Activated naive CD4-positive, alpha-beta T cell treated with anti-CD3 and anti-CD28 coated beads, Interleukin-2, amount 50 U/mL, for 16 hours (primary cell): ENCODE measurements around the gene DCN.
"Not testable (repeated sequence)": the region's sequence is repeated elsewhere in the genome, so short reads cannot be mapped to it uniquely, and the experiment has no call there.

ENCODE experiments used
- DNase-seq: peaks from one replicate; pipeline ENCODE4 v3.0.0-alpha.2; 2020

DCN gene, protein sequence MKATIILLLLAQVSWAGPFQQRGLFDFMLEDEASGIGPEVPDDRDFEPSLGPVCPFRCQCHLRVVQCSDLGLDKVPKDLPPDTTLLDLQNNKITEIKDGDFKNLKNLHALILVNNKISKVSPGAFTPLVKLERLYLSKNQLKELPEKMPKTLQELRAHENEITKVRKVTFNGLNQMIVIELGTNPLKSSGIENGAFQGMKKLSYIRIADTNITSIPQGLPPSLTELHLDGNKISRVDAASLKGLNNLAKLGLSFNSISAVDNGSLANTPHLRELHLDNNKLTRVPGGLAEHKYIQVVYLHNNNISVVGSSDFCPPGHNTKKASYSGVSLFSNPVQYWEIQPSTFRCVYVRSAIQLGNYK

DNA sequence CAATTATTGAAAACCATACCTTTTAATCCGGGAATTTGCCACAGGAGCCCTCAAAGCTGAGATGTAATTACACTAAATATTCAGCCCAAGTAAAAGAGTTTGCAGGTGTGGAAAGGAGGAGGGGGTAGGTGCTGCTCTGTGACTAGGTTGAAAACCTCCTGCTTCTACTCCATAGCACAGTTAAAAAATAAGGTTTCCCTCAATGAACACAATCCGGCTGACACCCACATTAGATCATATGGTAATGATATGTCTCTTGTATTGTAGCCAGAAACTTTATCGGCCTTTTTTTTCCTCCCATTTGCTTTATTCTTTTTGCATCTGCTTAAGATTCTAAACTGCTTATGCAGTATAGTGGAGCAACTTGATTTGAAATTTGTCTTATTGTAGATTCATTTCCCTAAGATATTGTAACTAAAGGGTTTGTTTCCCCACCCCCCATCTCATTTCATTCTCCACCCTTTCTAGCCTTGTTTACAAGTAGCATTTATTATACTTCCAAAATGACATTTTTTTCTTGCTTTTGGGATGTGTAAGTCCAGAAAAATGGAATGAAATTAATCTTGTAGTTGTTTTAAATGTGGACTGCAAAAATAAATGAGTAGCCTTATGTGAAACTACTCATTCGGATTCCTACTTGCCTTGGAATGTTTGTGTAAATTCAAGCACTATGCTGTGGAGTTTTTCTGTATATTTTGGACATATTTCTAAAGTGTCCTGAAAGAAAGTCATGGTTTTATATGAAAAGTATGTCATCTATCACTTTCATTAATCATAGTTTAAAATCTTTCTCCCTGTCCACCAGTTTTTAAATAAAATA, at the start of gene DCN:
TSS of gene DCN (minus strand) at position 182 of the 820 bp plus-strand sequence. CDS start 4,265 bp downstream, outside the sequence.
- no peak for DNase-seq

DNA sequence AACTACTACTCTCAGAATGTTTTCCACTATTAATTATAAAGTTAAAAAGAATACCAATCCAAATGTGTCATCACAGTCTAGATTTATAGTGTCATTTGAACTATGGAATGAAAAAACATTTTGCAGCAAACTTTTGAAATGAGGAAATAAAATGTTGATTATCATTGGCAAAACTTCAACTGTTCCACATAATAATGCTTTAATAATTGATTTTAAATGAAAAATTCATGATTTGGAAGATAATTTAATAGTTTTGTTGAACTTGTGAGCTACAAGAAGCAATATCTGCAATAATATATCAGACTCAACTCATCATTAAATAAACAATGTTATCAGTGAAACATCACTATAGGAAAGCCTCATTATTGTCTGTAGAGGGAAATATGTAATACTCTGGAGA, 48.2 kb upstream of the DCN start:
- DNase-seq, result no peak

DNA sequence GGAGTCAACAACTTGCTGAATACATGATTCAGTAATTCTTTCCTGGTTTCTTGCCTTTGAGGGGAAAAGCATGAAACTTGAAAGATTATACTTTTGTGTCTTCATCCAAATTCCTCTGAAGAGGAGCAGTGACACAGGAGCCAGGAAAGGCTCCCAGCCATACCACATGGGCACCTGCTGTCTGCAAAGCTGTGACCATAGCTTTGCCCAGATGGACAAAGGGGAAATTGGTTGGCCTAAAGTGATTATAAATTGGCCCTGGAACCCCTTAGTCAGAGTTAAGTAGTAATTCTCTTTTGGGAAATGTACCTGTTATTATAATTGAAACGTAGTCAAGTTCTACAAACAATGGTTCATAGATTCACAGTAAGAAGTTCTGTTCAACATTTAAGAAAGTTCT, 44.3 kb upstream of the DCN start:
- no peak for DNase-seq

DNA sequence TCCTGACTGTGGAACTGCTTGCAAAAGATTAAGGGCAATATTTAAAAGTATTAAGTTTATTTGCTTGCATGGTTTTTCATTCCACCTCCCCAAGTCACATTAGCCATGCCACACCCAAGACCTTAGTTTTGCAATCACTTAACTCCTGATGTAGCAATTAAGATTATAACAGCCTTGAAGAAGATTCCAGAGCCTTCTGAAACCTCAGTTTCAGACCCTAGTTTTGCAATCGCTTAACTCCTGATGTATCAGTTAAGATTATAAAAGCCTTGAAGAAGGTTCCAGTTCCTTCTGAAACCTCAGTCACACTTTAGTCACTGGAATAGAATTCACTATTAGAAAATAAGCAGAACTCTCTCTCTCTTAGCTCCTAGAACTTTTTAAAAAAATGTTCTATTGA, 42.7 kb upstream of the DCN start:
- no peak for DNase-seq

DNA sequence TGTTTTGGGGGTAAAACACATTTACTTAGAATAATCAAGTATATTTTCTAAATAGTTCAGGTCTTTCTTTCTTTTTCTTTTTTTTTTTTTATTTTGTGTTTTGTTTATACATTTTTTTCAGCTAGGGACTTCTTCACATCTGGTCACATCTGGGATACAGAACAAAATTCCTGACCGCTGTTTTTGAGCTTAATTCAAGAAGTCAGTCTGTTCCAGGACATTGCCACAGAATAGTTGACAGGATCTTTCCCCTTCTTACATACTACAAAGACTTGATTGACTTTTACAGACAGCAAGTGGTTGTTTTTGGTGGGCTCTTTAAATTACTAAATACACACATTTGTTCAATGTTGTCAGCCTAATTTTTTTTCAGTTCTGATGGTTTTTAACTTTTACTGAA, 41.8 kb upstream of the DCN start:
- DNase-seq, result no peak

DNA sequence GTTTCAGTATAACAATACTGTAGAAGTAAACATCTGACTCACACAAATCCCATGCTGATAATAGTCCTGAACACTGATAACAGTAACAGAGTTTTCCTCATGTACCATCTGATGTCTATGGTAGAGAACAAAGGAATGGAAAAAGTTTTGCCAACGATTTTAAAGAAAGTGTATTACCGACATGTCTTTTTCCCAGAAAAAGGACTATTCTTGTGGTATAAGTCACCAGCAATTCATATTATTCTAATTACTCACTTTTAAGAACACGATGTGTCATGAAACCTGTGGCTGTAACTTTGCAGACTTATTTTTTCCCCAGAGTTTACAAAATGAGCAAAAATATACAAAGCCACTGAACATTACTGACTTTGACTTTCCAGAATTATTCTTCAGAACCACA, 40.1 kb upstream of the DCN start:
- no peak for DNase-seq

DNA sequence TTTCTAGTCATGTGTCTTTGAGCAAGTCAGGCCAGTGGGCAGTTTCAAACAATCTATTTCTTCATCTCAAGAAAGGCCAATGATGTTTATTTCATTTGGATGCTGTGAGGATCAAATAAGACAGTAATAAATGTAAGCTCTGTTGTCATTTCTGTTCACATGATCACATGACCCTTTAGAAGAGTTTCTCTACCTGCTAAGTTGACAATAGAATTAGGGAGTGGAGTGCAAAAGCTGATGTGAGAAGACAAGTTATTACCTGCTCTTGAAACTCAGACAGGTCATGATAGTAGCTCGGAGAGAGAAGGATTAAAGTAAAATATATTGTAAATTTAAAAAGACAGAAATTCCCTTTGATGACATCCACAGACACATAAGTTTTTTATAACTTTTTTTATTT, 37.3 kb upstream of the DCN start:
- no peak for DNase-seq

DNA sequence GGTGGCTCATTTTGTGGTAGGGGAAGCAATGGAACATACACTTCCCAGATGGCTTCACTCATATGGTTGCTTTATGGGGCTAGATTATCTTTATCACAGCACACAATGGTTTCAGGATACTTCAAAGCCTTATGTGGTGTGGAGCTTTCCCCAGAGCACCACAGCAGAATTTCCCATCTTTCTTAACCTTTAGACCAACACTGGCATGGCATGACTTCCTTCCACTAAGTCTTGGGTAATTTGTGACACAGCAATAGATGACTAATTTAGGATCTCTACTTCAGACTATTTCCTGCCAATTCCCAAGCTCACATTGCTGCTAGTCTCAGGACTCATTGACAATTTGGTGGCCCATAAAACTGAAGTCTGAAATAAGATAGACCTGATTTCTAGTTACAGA, 36.9 kb upstream of the DCN start:
- DNase-seq, result no peak

DNA sequence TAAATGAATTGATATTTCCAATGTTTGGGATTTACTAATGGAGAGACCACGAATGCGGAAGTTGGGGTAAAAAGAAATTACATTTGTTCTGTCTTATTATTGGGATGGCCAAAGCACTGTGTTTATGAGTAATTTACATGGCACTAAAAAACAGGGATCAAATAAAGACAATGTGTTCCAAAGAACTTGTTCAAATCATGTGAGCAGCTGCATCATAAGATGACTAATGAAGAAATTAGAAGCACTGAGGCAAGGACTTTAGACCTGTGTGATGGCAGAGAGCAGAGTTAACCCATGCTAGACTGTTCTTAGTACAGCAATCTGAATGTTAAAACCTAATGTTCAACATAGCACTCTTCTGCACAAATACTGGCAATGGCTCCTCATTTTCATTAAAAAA, 34.3 kb upstream of the DCN start:
- no peak for DNase-seq

DNA sequence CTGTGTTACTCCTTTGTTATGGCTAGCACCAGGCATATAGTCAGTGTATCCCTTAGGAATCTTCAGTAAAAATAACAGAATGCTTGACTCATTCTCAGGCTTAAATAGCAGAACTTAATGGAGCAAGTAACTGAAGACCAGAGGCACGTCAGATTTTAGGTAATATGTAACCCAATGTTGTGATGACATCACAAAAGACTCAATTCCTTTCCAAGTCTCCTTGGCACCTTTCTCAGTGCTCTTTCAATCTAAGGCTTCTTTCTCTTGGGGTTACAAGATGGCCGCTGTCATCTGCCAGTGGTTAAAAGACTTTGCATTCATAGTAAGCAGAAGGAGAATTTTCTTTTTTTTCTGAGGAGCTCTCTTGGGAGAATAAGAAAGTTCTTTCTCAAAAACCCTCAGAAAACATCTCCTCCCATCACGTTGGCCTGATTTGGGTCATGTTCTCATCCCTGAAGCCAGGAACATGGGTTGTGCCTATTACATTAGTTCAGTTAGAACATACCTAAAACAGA, 33.4 kb upstream of the DCN start:
- DNase-seq, result no peak

DNA sequence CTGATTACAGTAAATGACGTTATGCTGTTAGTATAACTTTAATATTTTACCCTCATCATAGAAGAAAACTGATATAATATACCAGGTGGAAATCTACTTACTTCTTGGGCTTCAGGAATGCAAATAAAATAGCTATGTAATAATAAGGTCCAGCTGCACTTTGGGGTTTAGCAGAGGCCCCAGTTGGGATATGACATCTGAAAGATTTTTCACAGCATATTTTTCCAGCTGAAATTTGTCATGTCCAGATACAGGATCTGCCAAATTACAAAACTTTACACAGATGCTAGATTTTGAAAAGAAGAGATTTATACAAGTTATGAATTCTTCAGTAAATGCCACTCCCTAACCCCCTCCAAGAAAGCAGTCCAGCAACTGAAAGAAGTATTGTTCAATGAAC, 29.2 kb upstream of the DCN start:
- DNase-seq, result no peak

DNA sequence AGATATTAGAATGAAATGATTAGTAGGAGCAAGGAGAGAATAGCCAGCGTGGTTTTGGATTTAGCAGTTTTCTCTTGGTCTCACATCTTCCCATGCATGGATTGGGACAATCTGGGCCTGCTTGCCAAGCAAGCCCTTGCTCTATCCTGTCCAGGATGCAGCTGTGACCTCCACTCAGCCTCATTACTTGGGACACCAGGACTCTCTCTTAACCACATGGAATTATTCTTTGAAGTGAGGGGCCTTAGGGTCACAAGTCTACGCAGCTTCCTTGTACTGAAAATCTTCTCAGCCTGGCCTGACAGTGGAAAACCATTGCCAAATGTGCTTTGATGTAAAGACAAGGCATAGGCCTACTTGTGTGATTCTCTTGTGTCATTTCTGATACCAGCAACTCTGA, 28.0 kb upstream of the DCN start:
- DNase-seq, result no peak

DNA sequence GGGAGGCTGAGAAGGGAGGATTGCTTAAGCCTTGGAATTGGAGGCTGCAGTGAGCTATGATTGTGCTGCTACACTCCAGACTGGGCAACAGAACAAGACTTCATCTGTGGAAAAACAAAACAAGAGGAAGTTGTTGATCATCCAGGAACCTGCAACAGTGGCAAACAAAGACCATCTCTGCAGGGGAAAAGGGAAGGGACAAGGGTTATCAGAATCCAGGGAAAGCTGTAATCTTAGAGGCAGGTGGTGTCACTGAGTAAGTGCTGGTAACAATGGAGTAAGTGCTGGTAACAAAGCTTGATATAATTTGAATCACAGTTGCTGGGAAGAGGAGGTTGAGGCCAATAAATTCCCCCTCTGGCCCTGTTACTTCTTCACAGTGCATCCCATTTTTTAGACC, 27.5 kb upstream of the DCN start:
- no peak for DNase-seq

DNA sequence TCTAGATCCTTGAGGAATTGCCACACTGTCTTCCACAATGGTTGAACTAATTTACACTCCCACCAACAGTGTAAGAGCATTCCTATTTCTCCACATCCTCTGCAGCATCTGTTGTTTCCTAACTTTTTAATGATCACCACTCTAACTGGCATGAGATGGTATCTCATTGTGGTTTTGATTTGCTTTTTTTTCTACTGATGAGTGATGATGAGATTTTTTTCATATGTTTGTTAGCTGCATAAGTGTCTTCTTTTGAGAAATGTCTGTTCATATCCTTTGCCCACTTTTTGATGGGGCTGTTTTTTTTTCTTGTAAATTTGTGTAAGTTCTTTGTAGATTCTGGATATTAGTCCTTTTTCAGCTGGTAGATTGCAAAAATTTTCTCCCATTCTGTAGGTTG, 24.7 kb upstream of the DCN start:
- DNase-seq, result not testable (repeated sequence)

DNA sequence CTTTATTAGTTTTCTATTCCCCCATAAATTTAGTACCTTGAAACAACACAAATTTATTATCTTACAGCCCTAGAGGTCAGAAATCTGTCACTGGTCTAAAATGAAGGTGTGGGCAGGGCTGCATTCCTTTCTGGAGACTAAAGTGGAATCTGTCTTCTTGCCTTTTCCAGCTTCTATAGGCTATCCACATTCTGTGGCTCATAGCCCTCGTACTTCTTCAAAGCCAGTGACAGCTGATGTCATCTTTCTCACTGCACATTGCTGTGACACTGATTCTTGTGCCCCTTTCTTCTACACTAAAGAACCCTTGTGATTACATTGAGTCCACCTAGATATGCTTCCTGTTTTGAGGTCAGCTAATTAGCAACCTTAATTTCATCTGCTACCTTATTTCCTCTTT, 23.2 kb upstream of the DCN start:
- no peak for DNase-seq

DNA sequence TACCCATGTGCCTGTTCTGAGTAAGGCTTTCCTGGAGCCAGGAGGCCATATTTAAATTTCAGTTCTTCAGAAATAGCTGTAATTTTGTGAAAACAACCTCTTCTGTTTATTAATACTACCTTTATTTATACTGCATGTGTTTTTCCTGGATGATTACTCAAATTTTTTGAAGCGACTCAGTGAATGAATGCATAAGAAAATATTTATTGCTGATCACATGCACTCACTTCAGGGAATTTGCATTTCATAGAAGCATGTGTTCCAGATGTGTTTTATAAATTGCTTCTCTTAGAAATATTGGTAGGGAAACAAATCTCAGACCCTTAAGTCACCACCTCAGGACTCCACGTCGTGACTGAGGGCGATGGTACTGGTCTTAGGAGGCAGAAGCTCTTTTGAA, 21.8 kb upstream of the DCN start:
- no peak for DNase-seq

DNA sequence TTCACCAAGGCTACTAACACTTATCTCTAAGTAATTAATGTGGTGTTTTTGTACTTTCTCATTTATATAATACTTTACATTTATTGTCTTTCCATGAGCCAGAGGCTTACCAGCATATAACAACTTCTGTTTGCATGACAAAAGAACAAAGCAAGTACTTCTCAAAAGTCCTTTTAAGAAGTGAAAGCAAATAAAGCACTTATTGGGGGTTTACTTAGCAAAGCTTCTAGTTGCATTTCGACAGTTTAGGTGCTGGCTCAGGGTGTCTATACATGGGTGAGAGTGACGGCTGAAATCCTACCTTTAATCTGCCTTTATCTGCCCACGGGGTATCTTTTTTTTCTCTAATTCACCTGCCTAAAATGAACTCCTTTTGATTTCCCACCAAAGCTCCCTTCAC, 21.0 kb upstream of the DCN start:
- no peak for DNase-seq

DNA sequence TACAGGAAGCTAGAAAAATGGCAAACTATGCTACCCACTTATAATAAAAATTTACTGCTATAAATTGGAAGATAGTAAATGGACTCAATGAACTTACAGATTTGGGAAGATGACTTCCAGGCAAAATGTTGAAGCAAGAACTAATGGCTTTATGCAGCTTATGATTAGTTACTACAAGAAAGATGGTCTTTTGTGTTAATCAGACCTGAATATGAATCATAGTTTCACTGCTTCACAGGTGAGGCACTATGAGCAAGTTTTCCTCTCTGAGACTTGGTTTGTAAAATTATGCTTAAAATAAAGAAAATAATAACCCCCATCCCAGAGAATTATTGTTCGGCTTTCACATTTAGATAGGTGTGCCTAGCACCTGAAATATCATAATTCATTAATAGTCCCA, 19.8 kb upstream of the DCN start:
- no peak for DNase-seq

DNA sequence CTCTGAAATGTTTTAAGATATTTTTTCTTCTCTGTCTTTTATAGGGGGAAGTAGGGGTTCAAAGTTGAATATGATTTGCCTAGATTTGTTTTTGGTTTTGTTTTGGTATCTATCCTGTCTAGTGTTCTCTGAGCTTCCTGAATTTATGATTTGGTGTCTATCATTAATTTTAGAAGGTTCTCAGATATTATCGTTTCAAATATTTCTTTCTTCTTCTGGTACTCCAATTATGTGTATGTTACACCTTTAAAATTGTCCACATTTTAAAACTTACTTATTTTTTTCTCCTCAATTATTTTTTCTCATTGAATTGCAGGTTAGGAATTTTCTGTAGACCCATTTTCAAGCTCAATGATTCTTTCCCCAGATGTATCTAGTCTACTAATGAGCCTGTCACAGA, 13.8 kb upstream of the DCN start:
- DNase-seq, result no peak

DNA sequence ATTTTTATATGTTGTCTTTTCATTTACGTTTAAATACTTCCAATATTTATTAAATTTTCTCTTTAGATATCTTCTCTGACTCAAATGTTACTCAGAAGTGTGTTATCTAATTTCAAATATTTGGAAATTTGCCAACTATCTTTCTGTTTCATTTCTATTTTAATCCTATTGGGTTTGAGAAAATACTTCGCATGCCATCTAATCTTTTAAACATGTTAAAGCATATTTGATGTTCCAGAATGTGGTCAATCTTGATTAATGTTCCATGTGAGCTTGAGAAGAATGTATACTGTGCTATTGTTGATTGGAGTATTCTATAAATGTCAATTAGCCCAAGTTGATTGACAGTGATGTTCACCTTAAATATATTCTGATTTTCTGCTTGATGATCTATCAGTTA, 11.9 kb upstream of the DCN start:
- no peak for DNase-seq

DNA sequence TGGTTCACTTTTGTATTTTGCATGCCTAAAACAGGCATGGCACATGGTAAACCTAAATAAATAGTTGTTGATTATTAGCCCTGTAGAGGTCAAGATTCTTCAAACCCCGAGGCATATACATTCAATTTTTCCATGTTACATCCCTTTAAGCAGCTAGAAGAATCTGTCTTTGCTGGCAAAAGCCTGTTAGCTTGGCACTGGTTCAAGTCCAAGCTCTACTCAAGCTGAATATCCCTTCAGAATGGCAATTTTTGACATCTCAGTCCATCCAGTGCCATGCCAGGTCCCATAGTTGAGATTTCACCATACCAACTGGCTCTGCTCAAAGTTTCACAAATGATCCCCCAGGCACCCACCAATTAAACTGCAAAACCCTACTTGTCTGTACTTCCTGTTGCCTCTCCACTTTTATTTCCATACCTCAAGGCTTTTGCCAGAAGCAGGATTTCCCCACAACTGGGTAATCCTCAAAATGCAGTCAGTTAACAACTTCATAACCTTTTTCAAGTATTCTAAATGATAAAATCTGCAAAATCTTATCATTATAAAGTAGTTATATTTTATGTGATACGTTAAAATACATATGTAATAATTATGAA, 9.0 kb upstream of the DCN start:
- no peak for DNase-seq

DNA sequence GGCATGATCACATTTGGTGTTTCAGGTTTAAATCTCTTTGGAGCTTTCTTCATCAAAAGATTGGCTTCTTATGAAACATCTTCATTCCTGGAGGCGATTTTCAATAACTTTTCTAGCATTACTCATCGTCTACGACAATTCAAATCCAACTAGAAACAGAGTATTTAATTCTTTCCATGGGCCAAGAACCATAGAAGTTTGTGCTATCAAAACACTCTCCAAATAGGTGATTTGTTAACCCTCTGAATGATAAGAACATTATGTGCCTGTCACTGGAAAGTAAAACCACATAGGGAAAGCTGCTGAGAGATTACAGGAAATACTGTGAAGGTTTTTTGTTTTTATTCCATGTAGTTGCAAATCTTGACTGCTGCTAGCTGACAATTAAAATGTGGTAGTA, 6.9 kb upstream of the DCN start:
- DNase-seq, result no peak

DNA sequence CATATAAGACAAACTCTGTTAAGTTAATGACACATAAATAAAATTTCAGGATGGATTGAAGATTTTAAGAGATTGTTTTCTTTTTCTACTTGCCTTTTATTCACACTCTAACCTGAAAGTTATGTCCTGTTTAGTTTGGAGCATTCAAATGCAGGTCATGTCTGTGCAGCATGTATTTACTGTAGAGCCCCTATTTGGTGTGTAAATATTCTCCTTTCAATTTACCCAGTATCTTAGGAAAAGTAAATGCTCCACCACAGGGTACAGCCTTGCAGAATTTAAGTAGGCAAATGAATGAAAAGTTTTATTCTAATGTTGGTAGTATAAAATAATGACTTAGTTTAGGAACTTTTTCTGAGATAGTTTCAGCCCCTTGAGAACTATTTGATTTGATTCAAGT, 6.2 kb upstream of the DCN start:
- DNase-seq, result no peak

DNA sequence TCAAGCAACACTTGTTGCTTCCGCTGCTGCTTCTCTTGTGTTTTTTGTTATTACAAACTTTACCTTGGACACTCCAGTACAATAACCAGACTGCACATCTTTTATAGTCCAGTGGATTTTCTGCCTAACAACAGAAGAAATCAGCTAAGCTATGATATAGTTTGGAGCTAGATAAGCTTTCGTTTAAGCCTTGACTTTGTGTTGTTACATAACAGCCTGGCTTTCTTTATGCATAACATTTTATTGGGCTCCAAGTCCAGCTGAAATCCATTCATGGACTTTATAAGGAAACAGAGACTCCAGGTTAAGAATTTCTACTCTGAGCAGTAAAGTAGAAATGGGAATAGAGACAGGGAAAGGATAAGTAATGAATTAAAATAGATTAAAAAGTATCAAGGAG, 3.5 kb upstream of the DCN start:
- no peak for DNase-seq
